Amniotic stem cell (primary cell): Measurements from ENCODE around the gene SRSF9.
"Not testable (repeated sequence)": the region's sequence is repeated elsewhere in the genome, so short reads cannot be mapped to it uniquely, and the experiment has no call there.

Source experiments
- DNase-seq: peaks from one replicate; lab custom pipeline; 2025; lab: John Stamatoyannopoulos, UW

Gene SRSF9, protein sequence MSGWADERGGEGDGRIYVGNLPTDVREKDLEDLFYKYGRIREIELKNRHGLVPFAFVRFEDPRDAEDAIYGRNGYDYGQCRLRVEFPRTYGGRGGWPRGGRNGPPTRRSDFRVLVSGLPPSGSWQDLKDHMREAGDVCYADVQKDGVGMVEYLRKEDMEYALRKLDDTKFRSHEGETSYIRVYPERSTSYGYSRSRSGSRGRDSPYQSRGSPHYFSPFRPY

DNA sequence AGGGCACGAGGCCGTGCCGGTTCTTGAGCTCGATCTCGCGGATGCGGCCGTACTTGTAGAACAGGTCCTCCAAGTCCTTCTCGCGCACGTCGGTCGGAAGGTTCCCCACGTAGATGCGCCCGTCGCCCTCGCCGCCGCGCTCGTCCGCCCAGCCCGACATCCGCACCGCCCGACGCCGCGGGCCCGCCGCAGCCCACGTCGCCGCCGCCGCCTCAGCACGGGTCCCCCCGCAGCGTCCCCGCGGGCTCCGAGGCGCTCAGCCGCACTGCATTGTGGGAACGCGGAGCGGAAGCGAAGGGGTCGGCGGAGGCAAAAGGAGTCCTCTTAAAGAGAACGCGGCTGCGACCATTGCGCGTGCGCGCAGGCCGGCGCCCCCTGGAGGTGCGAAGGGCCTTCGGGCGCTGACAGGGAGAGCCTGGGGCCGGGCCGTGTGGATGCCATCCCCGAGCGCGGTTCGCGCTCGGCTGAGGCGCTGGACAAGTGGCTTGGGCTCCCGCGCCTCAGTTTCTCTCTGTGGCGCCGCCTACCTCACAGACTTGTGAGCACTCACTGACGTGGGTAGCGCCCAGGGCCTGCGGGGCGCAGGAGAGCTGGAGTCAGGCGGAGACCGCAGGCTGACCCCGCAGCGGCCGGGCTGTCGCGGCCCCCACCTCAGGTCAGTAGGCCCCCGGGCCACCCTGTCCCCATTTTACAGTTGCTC lies at the start of gene SRSF9:
TSS of gene SRSF9 (minus strand) at position 299 of the 700 bp plus-strand sequence. CDS start at position 160, 139 bp downstream.
- DNase-seq, result peak; percentile 94

- DNase-seq, result not testable (repeated sequence)
Measured at GRCh38 chr12:120519324-120519723, 49.8 kb upstream of the SRSF9 start.

- no peak for DNase-seq
Measured at GRCh38 chr12:120515496-120515895, 45.9 kb upstream of the SRSF9 start.

- DNase-seq, result no peak
Measured at GRCh38 chr12:120514002-120514401, 44.5 kb upstream of the SRSF9 start.

DNA sequence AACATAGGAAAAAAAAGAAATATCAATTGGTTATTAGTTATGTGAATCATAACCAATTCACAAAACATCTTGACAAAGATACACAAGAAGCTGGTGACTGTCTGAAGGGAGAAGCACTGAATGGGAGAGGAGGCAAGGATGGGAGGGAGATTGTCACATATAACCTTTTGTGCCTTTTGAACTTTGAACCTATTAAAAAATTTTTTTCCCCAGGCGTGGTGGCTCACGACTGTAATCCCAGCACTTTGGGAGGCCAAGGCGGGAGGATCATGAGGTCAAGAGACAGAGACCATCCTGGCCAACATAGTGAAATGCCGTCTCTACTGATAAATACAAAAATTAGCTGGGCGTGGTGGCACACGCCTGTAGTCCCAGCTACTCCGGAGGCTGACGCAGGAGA lies 39.0 kb upstream of the SRSF9 start:
- no peak for DNase-seq

- DNase-seq, result no peak
Measured at GRCh38 chr12:120504587-120504986, 35.0 kb upstream of the SRSF9 start.

DNA sequence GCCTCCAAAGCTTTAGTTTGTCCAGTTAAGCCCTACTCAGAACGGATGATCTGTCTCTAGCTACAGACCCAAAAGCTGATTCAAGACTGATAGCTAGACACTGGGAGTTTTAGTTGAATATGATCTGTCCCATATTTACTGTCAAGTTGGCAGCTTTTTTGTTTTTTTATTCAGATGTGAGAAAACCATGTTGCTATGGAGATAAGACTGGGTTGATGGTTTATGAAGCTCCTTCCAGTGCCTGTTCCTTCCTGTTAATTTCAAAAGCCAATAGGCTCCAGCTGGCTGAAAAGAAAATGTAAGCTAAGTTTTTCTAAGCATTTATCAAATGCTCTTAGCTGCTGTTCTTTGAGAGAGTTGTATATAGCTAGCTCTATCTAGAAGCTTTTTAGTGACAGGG lies 31.0 kb upstream of the SRSF9 start:
- no peak for DNase-seq

GRCh38 chr12:120498870-120499515 lies 29.4 kb upstream of the SRSF9 start:
- DNase-seq, result no peak

DNA sequence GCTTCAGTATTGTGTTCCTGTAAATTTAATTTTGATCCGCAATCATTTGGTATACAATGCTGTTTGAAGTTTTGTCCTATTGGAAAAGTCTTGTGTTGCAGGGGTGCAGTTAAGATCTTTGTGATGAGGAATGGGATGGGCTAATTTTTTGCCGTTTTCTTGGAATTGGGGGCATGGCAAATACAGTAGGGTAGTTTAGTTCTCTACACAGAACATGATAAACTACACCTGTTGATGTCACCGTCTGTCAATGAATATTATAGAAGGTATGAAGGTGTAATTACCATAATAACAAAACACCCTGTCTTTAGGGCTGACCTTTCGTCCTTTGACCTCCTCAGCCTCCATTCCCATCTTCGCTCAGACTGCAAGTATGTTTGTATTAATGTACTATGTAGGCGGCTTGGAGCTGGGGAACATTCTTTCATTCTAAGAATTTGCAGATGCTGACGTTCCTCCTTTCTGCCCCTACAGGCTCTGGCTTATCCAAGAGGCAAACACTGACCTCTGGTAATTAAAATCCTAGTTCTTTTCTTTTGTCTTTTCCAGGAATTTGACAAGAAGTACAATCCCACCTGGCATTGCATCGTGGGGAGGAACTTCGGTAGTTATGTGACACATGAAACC lies 28.1 kb upstream of the SRSF9 start:
- DNase-seq, result no peak

DNA sequence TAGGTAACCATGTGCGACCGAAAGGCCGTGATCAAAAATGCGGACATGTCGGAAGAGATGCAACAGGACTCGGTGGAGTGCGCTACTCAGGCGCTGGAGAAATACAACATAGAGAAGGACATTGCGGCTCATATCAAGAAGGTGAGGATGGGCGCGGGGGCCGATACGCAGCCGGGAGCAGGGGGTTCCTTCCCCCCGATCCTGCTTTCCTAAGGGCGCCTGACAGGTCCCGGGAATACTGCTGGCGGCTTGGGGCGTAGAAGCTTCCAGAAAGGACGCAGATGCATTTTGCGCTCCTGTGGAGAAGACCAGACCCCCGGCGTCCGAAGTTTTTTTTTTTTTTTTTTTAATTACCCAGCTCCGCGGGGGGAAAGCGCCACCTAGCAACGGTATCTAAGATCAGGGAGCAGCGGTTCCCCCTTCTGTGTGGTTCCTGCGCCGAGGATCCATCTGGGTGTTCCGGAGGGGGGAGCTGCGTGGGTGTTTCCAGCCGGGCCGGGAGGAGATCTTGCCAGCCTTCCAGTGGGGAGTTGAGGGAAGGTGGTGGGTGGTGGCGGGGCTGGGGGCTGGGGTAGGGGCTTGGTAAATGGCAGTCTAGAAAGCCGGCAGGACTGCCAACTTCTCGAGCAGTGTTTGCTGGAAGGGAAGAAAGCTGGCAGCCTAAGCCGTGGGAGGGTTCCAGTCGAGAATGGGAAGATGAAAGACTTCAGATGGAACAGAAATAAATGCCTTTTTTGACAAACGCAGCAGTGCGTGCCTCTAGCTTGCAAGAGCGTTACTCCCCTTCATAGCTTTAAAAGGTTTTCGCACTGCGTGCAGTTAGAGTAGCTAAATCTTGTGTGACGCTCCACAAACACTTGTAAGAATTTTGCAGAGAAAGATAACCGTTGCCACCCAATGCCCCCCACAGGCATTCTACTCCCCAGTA lies 27.1 kb upstream of the SRSF9 start:
- DNase-seq, result no peak

DNA sequence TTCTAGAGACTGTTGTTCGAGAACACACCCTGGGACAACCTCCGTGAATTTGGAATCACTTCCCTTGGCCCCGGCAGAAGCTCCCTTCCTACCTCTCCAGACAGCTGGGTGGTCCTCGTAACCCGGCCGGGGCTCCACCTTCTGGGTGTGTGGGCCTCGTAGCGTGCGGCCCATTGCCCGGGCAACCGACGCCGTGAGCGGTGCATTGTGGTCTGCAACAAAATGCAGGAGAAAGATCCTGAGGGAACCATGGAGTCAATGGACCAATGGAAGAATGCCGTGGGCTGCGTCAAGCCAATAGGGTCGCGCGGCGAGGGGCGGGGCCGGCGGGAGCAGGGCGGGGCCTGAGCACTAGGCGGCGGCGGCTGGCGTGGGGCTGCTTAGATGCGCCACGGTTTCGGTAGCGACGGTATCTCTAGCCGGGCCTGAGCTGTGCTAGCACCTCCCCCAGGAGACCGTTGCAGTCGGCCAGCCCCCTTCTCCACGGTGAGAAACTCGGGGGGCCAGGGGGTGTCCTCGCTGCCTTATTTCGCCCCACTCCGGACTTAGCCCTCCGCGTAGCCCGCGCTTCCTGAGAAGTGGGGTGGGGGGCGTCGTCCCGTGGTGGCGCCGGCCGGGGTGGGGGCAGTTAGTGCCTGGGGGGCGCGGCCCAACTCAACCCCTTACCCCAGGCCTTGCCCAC lies 26.3 kb upstream of the SRSF9 start, which contains the start of gene DYNLL1:
TSS of gene DYNLL1 (plus strand) at position 383 of the 682 bp plus-strand sequence. CDS start 309 bp downstream, outside the sequence.
- DNase-seq, result peak; percentile 95

- DNase-seq, result no peak
Measured at GRCh38 chr12:120495186-120495730, 25.7 kb upstream of the SRSF9 start.

- DNase-seq, result no peak
Measured at GRCh38 chr12:120490833-120491512, 21.4 kb upstream of the SRSF9 start.

DNA sequence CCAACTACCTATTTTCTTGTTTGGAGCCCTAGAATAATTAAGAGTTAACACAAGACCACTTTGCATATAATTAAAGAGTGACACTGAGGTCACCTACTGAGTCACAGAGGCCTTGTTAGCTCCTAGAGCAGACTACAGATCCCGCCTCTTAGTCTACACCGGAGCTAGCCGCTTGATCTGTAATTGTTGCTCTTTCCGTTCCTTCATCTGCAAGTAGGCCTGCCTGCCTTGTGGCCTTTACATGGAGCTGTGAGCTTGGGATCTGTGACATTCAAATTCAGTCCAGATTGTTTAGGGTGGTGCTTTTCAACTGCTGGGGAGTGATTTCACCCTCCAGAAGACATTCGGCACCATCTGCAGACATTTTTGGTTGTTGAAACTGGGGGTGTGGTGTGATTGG lies 20.8 kb upstream of the SRSF9 start:
- DNase-seq, result no peak

DNA sequence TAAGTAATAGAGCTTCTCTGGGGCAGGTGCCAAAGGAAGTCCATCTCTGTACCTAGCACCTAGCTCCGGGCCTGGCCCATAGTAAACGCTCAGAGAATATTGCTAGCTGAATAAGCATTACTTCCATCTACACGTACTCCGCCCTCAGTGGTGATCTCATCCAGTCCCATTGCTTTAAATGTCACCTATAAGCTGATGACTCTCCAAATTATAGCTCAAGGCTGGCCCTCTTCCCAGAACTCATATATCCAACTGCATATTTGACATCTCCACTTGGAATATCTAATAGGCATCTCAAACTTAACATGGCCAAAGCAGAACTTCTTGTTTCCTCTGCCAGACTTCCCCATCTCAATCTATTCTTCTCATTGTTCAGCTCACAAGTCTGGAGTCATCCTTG lies 19.5 kb upstream of the SRSF9 start:
- DNase-seq, result no peak

DNA sequence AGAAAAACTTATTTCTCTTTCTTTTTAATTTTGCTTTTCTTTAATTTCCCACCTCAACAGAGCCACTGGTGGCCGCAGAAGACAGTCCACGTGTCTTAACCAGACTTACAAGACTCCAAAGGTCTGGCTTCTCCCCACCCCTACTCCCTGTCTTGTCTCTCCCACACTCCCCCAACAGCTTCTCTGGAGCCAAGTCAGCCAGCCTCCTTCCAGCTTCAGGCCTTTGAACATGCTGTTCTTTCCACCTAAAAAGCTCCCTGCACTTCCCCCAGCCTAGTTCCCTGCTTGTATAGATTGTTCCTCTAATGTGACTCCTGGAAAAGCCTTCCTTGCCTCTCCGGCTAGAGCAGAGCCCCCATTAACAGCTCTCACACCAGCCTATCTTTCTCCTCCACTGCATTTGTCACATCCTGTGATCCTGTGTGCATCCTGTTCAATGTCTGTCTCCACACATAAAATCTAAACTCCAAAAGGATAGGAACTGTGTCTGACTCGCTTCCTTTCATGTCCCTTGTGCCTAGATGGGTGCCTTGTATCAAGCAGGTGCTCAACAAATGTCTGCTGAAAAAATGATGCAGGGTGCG lies 18.6 kb upstream of the SRSF9 start:
- DNase-seq, result no peak

DNA sequence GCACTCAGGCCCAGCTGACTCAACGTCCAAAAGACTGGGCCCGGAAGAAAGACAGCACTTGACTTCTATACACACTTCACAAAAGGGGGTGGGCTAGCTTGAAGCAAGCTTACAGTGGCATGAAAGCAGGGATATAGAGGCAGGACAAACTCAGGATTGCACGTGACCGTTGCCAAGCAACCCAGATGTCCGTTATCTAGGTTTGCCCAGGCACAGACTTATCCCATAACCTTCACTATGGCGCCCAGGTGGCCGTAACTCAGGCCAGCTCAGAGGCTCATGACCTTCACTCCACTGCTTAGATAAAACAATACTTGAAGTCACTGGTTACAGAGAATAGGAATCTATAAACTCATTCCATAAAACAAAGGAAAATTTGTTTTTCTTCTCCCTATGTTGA lies 18.0 kb upstream of the SRSF9 start:
- not testable (repeated sequence) for DNase-seq

- DNase-seq, result no peak
Measured at GRCh38 chr12:120485961-120486881, 16.7 kb upstream of the SRSF9 start.

- no peak for DNase-seq
Measured at GRCh38 chr12:120483621-120484020, 14.1 kb upstream of the SRSF9 start.
